ENCODE measurements around the gene CCDC18. TPM values are rescaled to one million over a fixed set of nuclear protein-coding genes. Genes with fewer than 3 reads are reported as not detected.

The CCDC18 gene
- total RNA-seq, 1 experiment from 2014 or later = 23.0 TPM

- ChIA-PET CTCF (no interaction called here), POLR2A (interaction anchor here (1.0 kb wide), 1 partner anchor 12 kb away, joined by 3 read pairs; no protein-coding TSS in a partner anchor)
- Mint-ChIP-seq H3K4me1 (no peaks in the 10 kb centered on the region), H3K27ac (no peak overlapping the region), H3K27me3 (ENCODE audit: low read depth) (no peaks in the 10 kb centered on the region), H3K4me3 (no peak overlapping the region), H3K9me3 (no peaks in the 10 kb centered on the region), H3K36me3 (peaks cover 38% of the 10 kb centered on the region)
- no peak for DNase-seq (ENCODE audit: low spot score)
- no peak for ATAC-seq
- no peak for TF ChIP-seq ZNF416 (CRISPR knock-in tag; IDR thresholded peaks at IDR 0.05)
- no peak for TF ChIP-seq CTCF (IDR thresholded peaks at IDR 0.05)
- no peak for TF ChIP-seq IRF1 (CRISPR knock-in tag; IDR thresholded peaks at IDR 0.05)
- no peak for TF ChIP-seq ELF4 (CRISPR knock-in tag; IDR thresholded peaks at IDR 0.05; ENCODE audit: low read depth)
- TF ChIP-seq RORB (CRISPR knock-in tag; IDR thresholded peaks at IDR 0.05) = no peak
- no peak for TF ChIP-seq GTF2I (CRISPR knock-in tag; conservative IDR thresholded peaks at IDR 0.05)
- no peak for TF ChIP-seq MXD4 (CRISPR knock-in tag; IDR thresholded peaks at IDR 0.05; ENCODE audit: borderline replicate concordance)
- TF ChIP-seq NFYB (CRISPR knock-in tag; conservative IDR thresholded peaks at IDR 0.05; ENCODE audit: low read depth) = no peak
- no peak for TF ChIP-seq E2F4 (CRISPR knock-in tag; IDR thresholded peaks at IDR 0.05; ENCODE audit: borderline replicate concordance, low read depth)
- TF ChIP-seq JAZF1 (CRISPR knock-in tag; IDR thresholded peaks at IDR 0.05) = no peak
- no peak for TF ChIP-seq GRHL2 (CRISPR knock-in tag; IDR thresholded peaks at IDR 0.05; ENCODE audit: insufficient replicate concordance, severe bottlenecking)
- no peak for TF ChIP-seq NR1H2 (CRISPR knock-in tag; IDR thresholded peaks at IDR 0.05)
- TF ChIP-seq ZNF121 (CRISPR knock-in tag; IDR thresholded peaks at IDR 0.05) = no peak
- TF ChIP-seq TP53 (CRISPR knock-in tag; IDR thresholded peaks at IDR 0.05) = no peak
Measured at GRCh38 chr1:93132638-93133037, 47.9 kb upstream of the CCDC18 start.

GRCh38 chr1:93136445-93136844 lies 44.1 kb upstream of the CCDC18 start:
- DNase-seq (ENCODE audit: low spot score) = no peak
- no peaks in the 10 kb centered on the region for H3K4me1 Mint-ChIP-seq
- no peaks in the 10 kb centered on the region for H3K27me3 Mint-ChIP-seq (ENCODE audit: low read depth)
- H3K36me3 Mint-ChIP-seq = peaks cover 60% of the 10 kb centered on the region
- CTCF ChIA-PET = interaction anchor here (1.0 kb wide), 1 partner anchor 56 kb away, joined by 6 read pairs; no protein-coding TSS in a partner anchor
- no peak for ATAC-seq
- no peak overlapping the region for H3K4me3 Mint-ChIP-seq
- TF ChIP-seq ZNF138 (CRISPR knock-in tag; conservative IDR thresholded peaks at IDR 0.05) = no peak
- TF ChIP-seq E2F1 (CRISPR knock-in tag; IDR thresholded peaks at IDR 0.05) = no peak
- no peak for TF ChIP-seq RORB (CRISPR knock-in tag; IDR thresholded peaks at IDR 0.05)
- no peak for TF ChIP-seq TCF7 (CRISPR knock-in tag; IDR thresholded peaks at IDR 0.05; ENCODE audit: low read depth)
- no peak for TF ChIP-seq TEAD1 (CRISPR knock-in tag; IDR thresholded peaks at IDR 0.05)
- TF ChIP-seq IRF2 (CRISPR knock-in tag; IDR thresholded peaks at IDR 0.05; ENCODE audit: borderline replicate concordance, low read depth) = no peak
- no peak for TF ChIP-seq FOXP1 (CRISPR knock-in tag; IDR thresholded peaks at IDR 0.05; ENCODE audit: borderline replicate concordance)
- TF ChIP-seq JUN (CRISPR knock-in tag; IDR thresholded peaks at IDR 0.05) = no peak
- no peak for TF ChIP-seq ZNF416 (CRISPR knock-in tag; IDR thresholded peaks at IDR 0.05)
- TF ChIP-seq ZNF232 (CRISPR knock-in tag; IDR thresholded peaks at IDR 0.05) = no peak
- TF ChIP-seq TEAD4 (CRISPR knock-in tag; IDR thresholded peaks at IDR 0.05) = no peak
- no peak for TF ChIP-seq STAT6 (CRISPR knock-in tag; conservative IDR thresholded peaks at IDR 0.05; ENCODE audit: low read depth)
- no peak for TF ChIP-seq NR3C1 (CRISPR knock-in tag; conservative IDR thresholded peaks at IDR 0.05; ENCODE audit: low read depth)
- TF ChIP-seq ATF2 (CRISPR knock-in tag; IDR thresholded peaks at IDR 0.05; ENCODE audit: borderline replicate concordance, low read depth) = no peak
- no peaks in the 10 kb centered on the region for H3K9me3 Mint-ChIP-seq
- H3K27ac Mint-ChIP-seq = peak overlapping the region; percentile 27; the same call in 1 of the 2 replicates
- POLR2A ChIA-PET = no interaction called here

Measured in WTC11 (cell line).